HFF-Myc (cell line): Measurements from ENCODE around the gene PALLD.

Source experiments
- DNase-seq: peaks from one replicate; pipeline ENCODE4 v3.0.0-alpha.2; 2011; ENCODE audit warnings: low read depth; ENCODE audit errors: extremely low read depth
- H3K4me3 ChIP-seq: replicated peaks from 2 replicates; pipeline ENCODE4 v1.5.1; 2011; ENCODE audit warnings: low read depth, mild to moderate bottlenecking, control low read depth, low read length
- CTCF ChIP-seq: IDR thresholded peaks from 2 replicates; pipeline ENCODE4 v1.5.1; 2012; ENCODE audit warnings: mild to moderate bottlenecking, low read depth, low read length, control low read depth; ENCODE audit errors: missing control alignments

The PALLD gene

GRCh38 chr4:168667921-168668320 lies 171.1 kb downstream of the PALLD start:
- DNase-seq, result no peak
- H3K4me3 ChIP-seq, result no peak overlapping the region
- TF ChIP-seq CTCF, result no peak

GRCh38 chr4:168673476-168673875 lies 176.6 kb downstream of the PALLD start:
- no peak overlapping the region for H3K4me3 ChIP-seq
- TF ChIP-seq CTCF, result no peak
- no peak for DNase-seq

GRCh38 chr4:168674077-168674747 lies 177.4 kb downstream of the PALLD start:
- no peak overlapping the region for H3K4me3 ChIP-seq
- no peak for TF ChIP-seq CTCF
- DNase-seq, result no peak

GRCh38 chr4:168674866-168675265 lies 178.0 kb downstream of the PALLD start:
- H3K4me3 ChIP-seq, result no peak overlapping the region
- DNase-seq, result no peak
- no peak for TF ChIP-seq CTCF

GRCh38 chr4:168677063-168677462 lies 180.2 kb downstream of the PALLD start:
- DNase-seq, result no peak
- no peak for TF ChIP-seq CTCF
- H3K4me3 ChIP-seq, result no peak overlapping the region

- TF ChIP-seq CTCF, result no peak
- DNase-seq, result no peak
- no peak overlapping the region for H3K4me3 ChIP-seq
Measured at GRCh38 chr4:168677879-168678278, 181.0 kb downstream of the PALLD start.
